Astrocyte (in vitro differentiated cells and primary cell): ENCODE data around the gene DNAAF5. TPM values are rescaled to one million over a fixed set of nuclear protein-coding genes. Genes with fewer than 3 reads are reported as not detected.

ENCODE experiments used
- DNase-seq: peaks from one replicate; pipeline ENCODE4 v3.0.0-alpha.2; 2010; ENCODE audit warnings: low read depth
- FAIRE-seq: peaks from 2 replicates; lab custom pipeline; 2011; peaks lifted over from hg19 to GRCh38; lab: Jason Lieb, UNC
- H2AFZ ChIP-seq: 2 replicates; pipeline ENCODE4 v1.6.0; 2012; ENCODE audit warnings: low read depth, low read length, inconsistent platforms
- H3K27ac ChIP-seq: 2 replicates; pipeline ENCODE4 v1.5.1; 2011; ENCODE audit warnings: low read depth, low read length, inconsistent platforms
- H3K27me3 ChIP-seq: 2 replicates; pipeline ENCODE4 v1.6.0; 2011; ENCODE audit warnings: low read length, inconsistent platforms; ENCODE audit not compliant: insufficient read depth
- H3K36me3 ChIP-seq: 2 replicates; pipeline ENCODE4 v1.5.1; 2011; ENCODE audit warnings: low read length, inconsistent platforms; ENCODE audit not compliant: insufficient read depth
- H3K4me1 ChIP-seq: 2 replicates; pipeline ENCODE4 v1.5.1; 2011; ENCODE audit warnings: low read length, inconsistent platforms; ENCODE audit not compliant: insufficient read depth
- H3K4me2 ChIP-seq: 2 replicates; pipeline ENCODE4 v1.6.0; 2012; ENCODE audit warnings: low read length, inconsistent platforms
- H3K4me3 ChIP-seq: 2 replicates; pipeline ENCODE4 v1.5.1; 2011; ENCODE audit warnings: low read depth, mild to moderate bottlenecking, low read length, inconsistent platforms; ENCODE audit not compliant: insufficient read depth
- H3K79me2 ChIP-seq: 2 replicates; pipeline ENCODE4 v1.6.0; 2012; ENCODE audit warnings: mild to moderate bottlenecking, low read length, inconsistent platforms; ENCODE audit not compliant: insufficient read depth
- H3K9ac ChIP-seq: 2 replicates; pipeline ENCODE4 v1.6.0; 2012; ENCODE audit warnings: mild to moderate bottlenecking, low read length, inconsistent platforms
- H3K9me3 ChIP-seq: 2 replicates; pipeline ENCODE4 v1.5.1; 2012; ENCODE audit warnings: low read depth, mild to moderate bottlenecking, low read length, inconsistent platforms; ENCODE audit not compliant: insufficient read depth
- H4K20me1 ChIP-seq: 2 replicates; pipeline ENCODE4 v1.6.0; 2012; ENCODE audit warnings: low read length, inconsistent platforms; ENCODE audit not compliant: insufficient read depth
- H3K27ac Mint-ChIP-seq: one replicate; pipeline ENCODE4 v1.8.0; 2021; ENCODE audit warnings: mild to moderate bottlenecking, mixed read lengths; ENCODE audit not compliant: unreplicated experiment
- H3K27me3 Mint-ChIP-seq: one replicate; pipeline ENCODE4 v1.8.0; 2021; ENCODE audit warnings: low read depth, mixed read lengths; ENCODE audit not compliant: unreplicated experiment
- H3K36me3 Mint-ChIP-seq: one replicate; pipeline ENCODE4 v1.8.0; 2021; ENCODE audit warnings: low read depth, mixed read lengths; ENCODE audit not compliant: unreplicated experiment
- H3K4me1 Mint-ChIP-seq: one replicate; pipeline ENCODE4 v1.8.0; 2021; ENCODE audit warnings: low read depth, mixed read lengths; ENCODE audit not compliant: unreplicated experiment
- H3K4me3 Mint-ChIP-seq: one replicate; pipeline ENCODE4 v1.8.0; 2021; ENCODE audit warnings: mild to moderate bottlenecking, moderate library complexity, mixed read lengths; ENCODE audit not compliant: unreplicated experiment
- H3K9me3 Mint-ChIP-seq: one replicate; pipeline ENCODE4 v1.8.0; 2021; ENCODE audit warnings: mild to moderate bottlenecking, mixed read lengths; ENCODE audit not compliant: unreplicated experiment
- EZH2 ChIP-seq: IDR thresholded peaks from 2 replicates; pipeline ENCODE4 v1.6.1; 2012; ENCODE audit warnings: mild to moderate bottlenecking, low read length, inconsistent platforms; ENCODE audit not compliant: insufficient read depth
- total RNA-seq: library from RNA; stranded (reverse); gene quantifications from 2 replicates; pipeline ENCODE4 v1.2.1, GENCODE V29; 2021
- TF ChIP-seq, protein P1 (sequence below): IDR thresholded peaks from 2 replicates; pipeline ENCODE4 v1.5.1; 2011; ENCODE audit warnings: low read depth, mild to moderate bottlenecking, inconsistent platforms, low read length, moderate library complexity; ENCODE audit not compliant: insufficient read depth

DNAAF5 gene
- total RNA-seq, 1 donor from 2014 or later = 24.5 TPM

- TF ChIP-seq, protein P1, sequence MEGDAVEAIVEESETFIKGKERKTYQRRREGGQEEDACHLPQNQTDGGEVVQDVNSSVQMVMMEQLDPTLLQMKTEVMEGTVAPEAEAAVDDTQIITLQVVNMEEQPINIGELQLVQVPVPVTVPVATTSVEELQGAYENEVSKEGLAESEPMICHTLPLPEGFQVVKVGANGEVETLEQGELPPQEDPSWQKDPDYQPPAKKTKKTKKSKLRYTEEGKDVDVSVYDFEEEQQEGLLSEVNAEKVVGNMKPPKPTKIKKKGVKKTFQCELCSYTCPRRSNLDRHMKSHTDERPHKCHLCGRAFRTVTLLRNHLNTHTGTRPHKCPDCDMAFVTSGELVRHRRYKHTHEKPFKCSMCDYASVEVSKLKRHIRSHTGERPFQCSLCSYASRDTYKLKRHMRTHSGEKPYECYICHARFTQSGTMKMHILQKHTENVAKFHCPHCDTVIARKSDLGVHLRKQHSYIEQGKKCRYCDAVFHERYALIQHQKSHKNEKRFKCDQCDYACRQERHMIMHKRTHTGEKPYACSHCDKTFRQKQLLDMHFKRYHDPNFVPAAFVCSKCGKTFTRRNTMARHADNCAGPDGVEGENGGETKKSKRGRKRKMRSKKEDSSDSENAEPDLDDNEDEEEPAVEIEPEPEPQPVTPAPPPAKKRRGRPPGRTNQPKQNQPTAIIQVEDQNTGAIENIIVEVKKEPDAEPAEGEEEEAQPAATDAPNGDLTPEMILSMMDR = no peak
- no peak for TF ChIP-seq EZH2
- Mint-ChIP-seq H3K27ac (no peak overlapping the region), H3K4me1 (no peaks in the 10 kb centered on the region), H3K4me3 (no peak overlapping the region), H3K36me3 (peaks cover 4% of the 10 kb centered on the region), H3K27me3 (no peaks in the 10 kb centered on the region), H3K9me3 (no peaks in the 10 kb centered on the region)
- H3K36me3 ChIP-seq = peaks cover 8% of the 10 kb centered on the region
- DNase-seq (no peak), FAIRE-seq (no peak)
- no peaks in the 10 kb centered on the region for H3K27me3 ChIP-seq
- no peak overlapping the region for H2AFZ ChIP-seq
- H3K79me2 ChIP-seq = no peaks in the 10 kb centered on the region
- H3K4me3 ChIP-seq = no peak overlapping the region
- peaks cover 25% of the 10 kb centered on the region for H3K4me1 ChIP-seq
- H3K9ac ChIP-seq = no peak overlapping the region
- H4K20me1 ChIP-seq = no peaks in the 10 kb centered on the region
- H3K27ac ChIP-seq = no peak overlapping the region
- H3K9me3 ChIP-seq = no peaks in the 10 kb centered on the region
- no peak overlapping the region for H3K4me2 ChIP-seq
Observed at GRCh38 chr7:772861-773621, 46.5 kb downstream of the DNAAF5 start.

- H3K27me3 Mint-ChIP-seq = no peaks in the 10 kb centered on the region
- DNase-seq = no peak
- no peak overlapping the region for H3K27ac Mint-ChIP-seq
- H3K4me3 ChIP-seq = no peak overlapping the region
- H3K4me1 ChIP-seq = peaks cover 29% of the 10 kb centered on the region
- H3K9me3 Mint-ChIP-seq = no peaks in the 10 kb centered on the region
- no peaks in the 10 kb centered on the region for H3K9me3 ChIP-seq
- H3K4me3 Mint-ChIP-seq = no peak overlapping the region
- peaks cover 5% of the 10 kb centered on the region for H4K20me1 ChIP-seq
- no peaks in the 10 kb centered on the region for H3K79me2 ChIP-seq
- no peak for FAIRE-seq
- no peak overlapping the region for H2AFZ ChIP-seq
- no peak overlapping the region for H3K4me2 ChIP-seq
- H3K9ac ChIP-seq = no peak overlapping the region
- peaks cover 8% of the 10 kb centered on the region for H3K36me3 ChIP-seq
- H3K36me3 Mint-ChIP-seq = peaks cover 4% of the 10 kb centered on the region
- H3K27me3 ChIP-seq = no peaks in the 10 kb centered on the region
- TF ChIP-seq EZH2 = no peak
- TF ChIP-seq, protein P1 = no peak
- H3K4me1 Mint-ChIP-seq = no peaks in the 10 kb centered on the region
- H3K27ac ChIP-seq = no peak overlapping the region
Observed at GRCh38 chr7:773622-773915, 47.1 kb downstream of the DNAAF5 start.
